Activated B cell treated with CpG ODN at 0.5 μM for 24 hours (primary cell): ENCODE results near the gene TXNRD2. TPM values are rescaled to one million over a fixed set of nuclear protein-coding genes. Genes with fewer than 3 reads are reported as not detected.

ENCODE experiments used
- ATAC-seq: fragments of 200-7000 bp; cut with Tn5 transposase; one replicate; pipeline ENCODE4 v1.10.0; 2021; ENCODE audit warnings: low read depth, mild to moderate bottlenecking, moderate library complexity
- CTCF ChIA-PET: fragments of 350-600 bp; sonication (Branson Sonifier 250); formaldehyde crosslinking; loops from one replicate; lab custom pipeline; 2021; ENCODE audit warnings: antibody characterized with exemption; lab: Charles Lee
- POLR2A ChIA-PET: fragments of 350-600 bp; sonication (Branson Sonifier 250); formaldehyde crosslinking; loops from one replicate; lab custom pipeline; 2021; ENCODE audit warnings: antibody characterized with exemption; lab: Charles Lee
- DNase-seq: peaks from one replicate; pipeline ENCODE4 v3.0.0; 2022
- H3K27ac Mint-ChIP-seq: one replicate; pipeline ENCODE4 v1.8.0; 2020; ENCODE audit warnings: mixed read lengths
- H3K27me3 Mint-ChIP-seq: one replicate; pipeline ENCODE4 v1.8.0; 2021; ENCODE audit warnings: mixed read lengths
- H3K36me3 Mint-ChIP-seq: one replicate; pipeline ENCODE4 v1.8.0; 2021; ENCODE audit warnings: low read depth, mixed read lengths
- H3K4me1 Mint-ChIP-seq: one replicate; pipeline ENCODE4 v1.8.0; 2021; ENCODE audit warnings: mixed read lengths
- H3K4me3 Mint-ChIP-seq: one replicate; pipeline ENCODE4 v1.8.0; 2020; ENCODE audit warnings: mild to moderate bottlenecking, mixed read lengths
- H3K9me3 Mint-ChIP-seq: one replicate; pipeline ENCODE4 v1.8.0; 2020; ENCODE audit warnings: mixed read lengths
- CTCF ChIP-seq: fragments of 200-600 bp; IDR thresholded peaks from one replicate; pipeline ENCODE4 v1.8.0; 2022; ENCODE audit warnings: antibody characterized with exemption, mild to moderate bottlenecking
- intact Hi-C: fragments of 100-400 bp; cut with micrococcal nuclease; formaldehyde crosslinking; loops from one replicate; pipeline ENCODE4 v1.15.1; 2024
- total RNA-seq: library from RNA; stranded (reverse); gene quantifications from 2 replicates; pipeline ENCODE4 v1.2.3, GENCODE V29; 2022

TXNRD2 gene
- total RNA-seq, 1 donor from 2014 or later = 31.2 TPM

GRCh38 chr22:19988965-19989724, 47.5 kb upstream of the TXNRD2 start:
- Mint-ChIP-seq H3K36me3 (no peaks in the 10 kb centered on the region), H3K27me3 (peaks cover 2% of the 10 kb centered on the region)

GRCh38 chr22:19988331-19988808, 46.8 kb upstream of the TXNRD2 start:
- no peak for TF ChIP-seq CTCF
- Mint-ChIP-seq H3K36me3 (no peaks in the 10 kb centered on the region), H3K27ac (no peak overlapping the region), H3K4me3 (no peak overlapping the region), H3K4me1 (peaks cover 8% of the 10 kb centered on the region), H3K27me3 (peaks cover 2% of the 10 kb centered on the region), H3K9me3 (no peaks in the 10 kb centered on the region)
- ATAC-seq = no peak
- DNase-seq = no peak
- POLR2A ChIA-PET = interaction anchor here (0.8 kb wide), 1 partner anchor 33 kb away, joined by 4 read pairs; no protein-coding TSS in a partner anchor
- CTCF ChIA-PET = no interaction called here
- intact Hi-C loops = no loop called here

More at GRCh38 chr22:19988965-19989724, 47.5 kb upstream of the TXNRD2 start:
- H3K4me1 Mint-ChIP-seq = peaks cover 8% of the 10 kb centered on the region
- ChIA-PET CTCF (no interaction called here), POLR2A (no interaction called here)
- ATAC-seq = no peak
- no peak for TF ChIP-seq CTCF
- intact Hi-C loops = no loop called here
- no peak for DNase-seq
- no peak overlapping the region for H3K4me3 Mint-ChIP-seq
- no peaks in the 10 kb centered on the region for H3K9me3 Mint-ChIP-seq
- no peak overlapping the region for H3K27ac Mint-ChIP-seq

GRCh38 chr22:19987394-19988306, 46.0 kb upstream of the TXNRD2 start:
- no peaks in the 10 kb centered on the region for H3K36me3 Mint-ChIP-seq
- H3K4me3 Mint-ChIP-seq = peak overlapping the region; percentile 60
- H3K27me3 Mint-ChIP-seq = peaks cover 2% of the 10 kb centered on the region
- ATAC-seq (no peak), DNase-seq (no peak)
- intact Hi-C loops = loop anchor here (2.0 kb wide), 1 partner anchor 29 kb away; the partner anchor contains the start of gene ARVCF
- ChIA-PET CTCF (no interaction called here), POLR2A (interaction anchor here (0.8 kb wide), 1 partner anchor 34 kb away, joined by 4 read pairs; no protein-coding TSS in a partner anchor)
- H3K27ac Mint-ChIP-seq = no peak overlapping the region
- no peaks in the 10 kb centered on the region for H3K9me3 Mint-ChIP-seq
- TF ChIP-seq CTCF = no peak
- peaks cover 8% of the 10 kb centered on the region for H3K4me1 Mint-ChIP-seq

GRCh38 chr22:19986410-19987341, 45.1 kb upstream of the TXNRD2 start:
- intact Hi-C loops = loop anchor here (2.0 kb wide), 1 partner anchor 30 kb away; the partner anchor contains the start of gene ARVCF
- peak overlapping the region; percentile 57 for H3K4me3 Mint-ChIP-seq
- no peak for TF ChIP-seq CTCF
- no peaks in the 10 kb centered on the region for H3K9me3 Mint-ChIP-seq
- DNase-seq = peak; percentile 72
- H3K27ac Mint-ChIP-seq = no peak overlapping the region
- POLR2A ChIA-PET = no interaction called here
- H3K36me3 Mint-ChIP-seq = no peaks in the 10 kb centered on the region
- peaks cover 2% of the 10 kb centered on the region for H3K27me3 Mint-ChIP-seq
- CTCF ChIA-PET = no interaction called here
- ATAC-seq = peak; percentile 96
- peaks cover 8% of the 10 kb centered on the region for H3K4me1 Mint-ChIP-seq
